GM19043 (cell line): ENCODE measurements around the gene TDRD9.

Source experiments
- ATAC-seq: cut with Tn5 transposase; IDR thresholded peaks from one replicate; pipeline ENCODE4 v1.9.1; 2021; ENCODE audit warnings: low read depth; ENCODE audit not compliant: unreplicated experiment

The TDRD9 gene

DNA sequence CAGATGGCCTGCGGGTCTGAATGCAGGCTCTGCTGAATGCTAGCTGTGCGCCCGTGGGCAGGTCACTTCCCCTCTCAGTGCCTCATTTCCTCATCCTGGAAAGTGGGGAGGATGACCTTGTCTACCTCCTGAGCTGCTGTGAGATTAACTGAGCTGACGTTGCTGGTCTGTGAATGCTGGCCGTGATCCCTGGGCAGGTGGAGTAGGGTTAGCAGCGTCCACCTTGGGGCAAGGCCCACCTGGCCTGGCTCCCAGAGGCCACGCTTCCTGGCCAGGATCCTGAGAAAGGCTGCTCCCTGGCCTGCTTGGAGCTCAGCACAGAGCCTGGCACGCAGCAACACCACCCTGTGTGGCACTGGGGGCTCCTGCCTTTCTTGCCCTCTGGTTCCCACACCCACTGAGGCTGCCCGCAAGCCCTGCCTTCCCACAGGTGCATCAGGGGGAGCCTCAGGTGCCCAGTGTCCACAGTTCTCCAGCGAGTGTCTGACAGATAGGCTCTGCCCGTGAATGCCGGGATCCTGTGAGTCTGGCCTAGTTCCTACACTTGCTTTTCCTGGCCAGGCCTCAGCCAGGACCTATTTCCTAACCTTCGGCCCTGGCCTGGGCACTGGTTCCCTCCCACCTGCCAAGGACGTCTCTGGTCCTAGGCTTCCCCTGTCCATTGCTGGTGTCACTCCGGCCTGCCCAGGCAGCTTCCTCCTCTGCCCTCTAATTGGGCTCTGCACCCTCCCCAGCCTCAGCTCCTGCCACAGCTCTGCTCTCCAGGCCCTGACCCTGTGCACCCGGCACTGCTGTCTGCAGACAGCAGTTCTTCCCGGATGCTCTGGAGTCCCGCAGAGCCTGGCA lies 37.2 kb upstream of the TDRD9 start:
- no peak for ATAC-seq

DNA sequence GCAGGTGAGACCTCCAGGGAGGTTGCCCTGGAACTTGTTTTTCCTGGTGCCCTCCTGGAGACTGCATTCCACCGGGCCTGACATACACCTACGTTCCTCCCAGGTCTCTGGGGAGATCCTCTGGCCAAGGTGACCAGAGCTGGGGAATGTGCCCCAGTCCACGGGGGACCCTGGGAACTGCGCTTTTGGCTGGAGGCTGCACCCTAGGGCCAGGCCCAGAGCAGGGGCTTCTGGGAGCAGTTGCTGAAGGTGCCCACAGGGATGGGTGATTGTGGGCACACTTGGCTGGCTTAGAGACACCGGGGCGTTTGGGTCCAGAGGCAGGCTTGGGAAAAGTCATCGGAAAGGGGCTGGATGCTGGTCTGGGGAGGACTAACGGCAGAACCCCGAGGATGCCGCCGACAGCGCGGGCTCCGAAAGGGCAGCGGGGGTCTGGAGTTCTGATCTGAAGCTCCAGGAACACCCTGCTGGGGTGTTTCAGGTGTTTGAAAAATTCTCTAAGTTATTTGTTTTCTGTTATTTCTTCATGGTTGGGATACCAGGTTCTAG lies 36.5 kb upstream of the TDRD9 start:
- no peak for ATAC-seq

DNA sequence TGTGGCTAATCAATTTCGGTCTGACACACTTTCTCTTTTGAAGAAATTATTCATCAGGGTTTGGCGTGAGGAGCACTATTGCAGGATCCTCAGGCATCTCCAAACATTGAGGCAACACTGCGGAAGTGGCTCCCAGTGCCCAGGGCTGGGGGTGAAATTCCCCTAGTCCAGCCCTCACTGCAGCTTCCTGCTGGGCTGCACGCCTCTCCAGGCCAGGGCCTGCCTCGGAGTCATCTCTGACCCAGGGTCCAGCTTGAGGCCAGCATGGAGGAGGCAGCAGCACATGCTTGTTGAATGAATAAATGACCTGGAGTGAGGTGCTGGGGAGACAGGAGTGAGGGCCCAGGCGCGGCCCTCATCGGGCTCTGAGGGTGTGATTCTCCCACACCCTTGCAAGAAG lies 36.0 kb upstream of the TDRD9 start:
- ATAC-seq, result no peak

DNA sequence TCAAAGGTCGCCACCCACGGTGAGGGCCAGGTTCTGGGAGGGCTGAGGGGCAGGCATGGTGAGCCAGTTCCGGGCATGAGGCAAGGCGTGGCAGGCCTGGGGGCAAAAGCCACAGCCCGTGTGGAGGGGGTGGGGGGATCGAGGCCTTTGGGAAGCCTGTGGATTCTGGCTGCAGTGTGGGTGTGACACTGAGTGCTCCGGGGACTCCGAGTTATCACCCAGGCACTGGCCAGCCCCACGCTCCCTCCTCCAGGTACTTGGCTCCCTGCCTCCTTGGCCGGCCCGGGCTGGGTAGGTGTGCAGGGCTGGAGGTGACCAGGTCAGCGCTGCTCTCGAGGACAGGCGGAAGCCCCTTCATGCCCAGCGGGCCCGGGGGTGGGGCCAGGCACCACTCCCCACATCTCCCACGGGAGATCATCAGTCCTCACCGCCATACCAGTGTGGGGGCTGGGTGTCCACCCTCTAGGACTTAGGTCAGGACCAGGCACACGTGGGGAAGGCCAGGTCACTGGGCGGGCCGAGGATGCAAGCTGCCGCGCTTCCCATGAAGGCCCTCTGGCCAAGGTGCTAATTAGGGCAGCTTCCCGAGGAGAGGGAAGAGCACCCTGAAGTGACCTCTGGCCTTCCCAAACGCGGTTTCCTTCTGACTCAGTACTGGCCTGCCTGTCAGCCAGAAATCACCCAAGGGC lies 34.1 kb upstream of the TDRD9 start:
- ATAC-seq, result no peak

DNA sequence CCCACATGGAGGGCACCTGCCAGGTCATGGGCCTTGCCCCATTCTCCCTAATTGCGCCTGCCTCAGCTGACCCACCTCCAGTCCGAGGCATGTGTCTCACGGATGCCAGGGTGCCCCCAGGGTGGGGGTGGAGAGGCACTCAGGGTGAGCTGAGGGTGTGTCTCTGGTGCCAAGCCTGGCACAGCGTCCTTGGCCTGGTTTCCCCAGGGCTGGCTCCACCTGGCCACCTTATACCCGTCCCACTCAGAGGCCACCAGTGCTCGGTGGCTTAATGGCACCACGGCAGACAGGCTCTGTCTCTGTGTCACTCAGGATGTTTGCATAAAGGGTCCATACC lies 33.6 kb upstream of the TDRD9 start:
- ATAC-seq, result no peak

DNA sequence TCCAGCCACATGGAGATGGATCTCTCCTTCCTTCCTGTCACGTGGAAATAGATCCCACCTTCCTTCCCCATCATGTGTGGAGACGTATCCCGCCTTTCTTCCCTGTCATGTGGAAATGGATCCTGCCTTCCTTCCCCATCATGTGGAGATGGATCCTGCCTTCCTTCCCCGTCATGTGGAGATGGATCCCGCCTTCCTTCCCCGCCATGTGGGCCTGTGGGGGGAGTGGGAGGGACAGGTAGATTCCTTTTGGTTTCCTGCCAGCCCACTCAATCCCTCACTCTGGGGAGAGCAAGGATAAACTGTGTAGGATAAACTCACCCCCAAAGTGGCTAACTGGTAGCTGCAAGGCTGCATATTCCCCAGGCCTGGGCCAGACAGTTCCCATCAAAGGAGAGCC lies 31.7 kb upstream of the TDRD9 start:
- no peak for ATAC-seq

DNA sequence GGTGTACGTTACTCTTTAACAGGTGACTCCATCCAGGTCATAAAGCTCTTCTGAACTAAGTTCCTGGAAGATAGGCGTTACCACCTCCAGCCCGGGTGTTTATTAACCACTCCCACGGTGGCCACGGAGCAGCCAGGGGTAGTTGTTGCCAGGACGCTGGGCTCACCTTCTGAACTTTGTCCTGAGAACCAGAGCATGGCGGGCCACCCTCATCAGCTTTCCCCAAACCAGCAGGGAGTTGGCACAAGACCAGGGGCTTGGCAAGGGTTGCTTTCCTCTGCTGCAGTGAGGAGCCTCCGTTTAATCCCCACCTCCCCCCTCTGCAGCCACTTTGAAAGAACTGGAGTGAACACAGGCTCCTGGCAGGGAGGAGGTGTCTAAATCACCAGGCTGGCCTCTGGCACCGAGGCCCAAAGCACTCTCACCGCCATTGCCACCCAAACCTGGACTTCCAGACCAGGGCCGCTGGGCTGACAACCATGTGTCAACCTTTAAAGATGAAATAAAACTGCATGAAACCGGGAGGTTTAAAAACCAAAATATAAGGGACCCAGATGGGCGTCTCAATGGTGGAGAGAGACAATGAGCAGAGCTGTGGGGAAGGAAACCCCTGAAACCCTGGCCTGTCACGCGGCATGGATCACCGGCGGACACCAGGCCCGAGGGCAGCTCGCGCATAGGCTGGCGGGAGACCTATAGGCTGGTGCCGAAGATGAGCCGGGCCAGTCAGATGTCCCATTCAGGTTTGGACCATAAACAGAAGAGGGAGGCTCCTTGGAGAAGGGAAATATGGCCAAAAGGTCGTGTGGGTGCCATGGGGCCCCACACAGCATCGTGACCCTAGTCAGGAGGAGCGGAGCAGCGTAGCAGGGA lies 30.9 kb upstream of the TDRD9 start:
- no peak for ATAC-seq

DNA sequence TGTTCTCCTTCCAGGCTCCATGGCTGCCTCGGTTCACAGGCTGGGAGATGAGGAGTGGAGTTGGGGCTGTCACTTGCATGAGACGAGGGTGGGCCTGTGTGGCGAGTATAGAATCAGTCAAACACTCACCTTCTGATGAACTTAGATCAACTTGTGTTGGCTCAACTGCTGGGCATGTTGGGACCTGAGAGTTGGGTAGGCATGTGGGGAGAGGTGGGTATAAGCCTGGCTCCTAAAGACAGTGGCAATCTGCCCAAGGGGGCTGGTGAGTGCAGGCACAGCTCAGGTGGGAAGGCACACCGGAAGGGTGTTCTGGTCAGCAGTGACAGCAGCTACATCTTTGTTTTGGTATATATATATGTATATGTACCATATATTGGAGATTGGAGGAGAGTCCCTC lies 30.1 kb upstream of the TDRD9 start:
- ATAC-seq, result no peak

DNA sequence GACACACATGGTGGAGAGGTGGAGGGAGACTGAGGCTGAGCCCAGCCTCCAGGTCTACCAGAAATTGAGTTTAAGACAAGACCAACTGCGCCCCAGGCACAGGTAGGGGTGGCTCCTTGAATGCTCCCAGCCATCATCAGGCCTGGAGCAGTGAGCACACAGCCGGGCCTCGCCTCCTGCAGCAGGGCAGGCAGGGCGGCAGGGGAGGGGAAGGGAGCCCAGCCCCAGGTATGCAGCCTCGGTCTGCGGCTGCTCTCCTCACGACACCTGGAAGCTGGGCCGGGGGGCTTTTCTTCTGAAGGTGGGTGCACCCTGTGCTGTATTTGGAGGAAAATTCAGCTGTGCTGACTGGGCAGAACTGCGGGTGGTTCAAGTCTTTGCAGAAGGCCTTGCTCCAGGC lies 29.5 kb upstream of the TDRD9 start:
- no peak for ATAC-seq

DNA sequence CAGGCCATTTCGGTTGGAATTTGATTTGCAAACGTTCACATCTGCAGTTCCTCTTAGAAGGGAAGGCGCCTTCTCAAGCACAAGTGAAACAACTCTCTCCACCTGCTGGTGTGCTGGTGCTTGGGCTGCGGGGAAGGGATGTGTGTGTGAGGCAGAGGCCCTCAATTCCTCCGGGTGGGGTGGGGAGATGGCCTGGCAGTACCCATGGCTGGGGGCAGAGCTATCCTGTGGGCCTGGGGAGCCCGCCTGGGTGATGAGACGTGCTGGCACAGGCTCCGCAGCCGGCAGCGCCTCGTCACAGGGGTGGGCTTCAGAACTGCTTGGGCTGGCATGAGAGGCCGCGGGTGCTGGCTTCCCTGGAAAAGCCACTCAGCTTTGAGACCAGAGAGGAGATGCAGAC lies 28.9 kb upstream of the TDRD9 start:
- no peak for ATAC-seq

DNA sequence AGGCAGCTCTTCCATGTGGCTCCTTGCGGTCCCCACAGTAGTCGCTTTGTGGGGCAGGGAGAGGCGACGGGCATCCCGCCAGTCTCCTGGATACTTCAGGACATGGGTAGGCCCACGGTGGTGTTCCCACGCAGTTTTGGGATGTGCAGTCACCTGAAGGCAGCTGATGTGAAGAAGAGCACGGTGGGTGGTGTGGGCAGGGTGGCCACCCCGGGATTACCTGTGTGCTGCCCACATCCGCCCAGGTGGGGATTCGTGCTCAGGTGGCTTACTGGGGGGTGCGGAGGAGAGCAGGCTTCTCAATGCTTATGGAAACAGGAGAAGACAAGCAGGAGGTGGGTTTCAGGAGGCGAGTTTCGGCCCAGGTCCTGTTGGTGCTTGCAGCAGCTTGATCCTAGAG lies 28.4 kb upstream of the TDRD9 start:
- no peak for ATAC-seq

DNA sequence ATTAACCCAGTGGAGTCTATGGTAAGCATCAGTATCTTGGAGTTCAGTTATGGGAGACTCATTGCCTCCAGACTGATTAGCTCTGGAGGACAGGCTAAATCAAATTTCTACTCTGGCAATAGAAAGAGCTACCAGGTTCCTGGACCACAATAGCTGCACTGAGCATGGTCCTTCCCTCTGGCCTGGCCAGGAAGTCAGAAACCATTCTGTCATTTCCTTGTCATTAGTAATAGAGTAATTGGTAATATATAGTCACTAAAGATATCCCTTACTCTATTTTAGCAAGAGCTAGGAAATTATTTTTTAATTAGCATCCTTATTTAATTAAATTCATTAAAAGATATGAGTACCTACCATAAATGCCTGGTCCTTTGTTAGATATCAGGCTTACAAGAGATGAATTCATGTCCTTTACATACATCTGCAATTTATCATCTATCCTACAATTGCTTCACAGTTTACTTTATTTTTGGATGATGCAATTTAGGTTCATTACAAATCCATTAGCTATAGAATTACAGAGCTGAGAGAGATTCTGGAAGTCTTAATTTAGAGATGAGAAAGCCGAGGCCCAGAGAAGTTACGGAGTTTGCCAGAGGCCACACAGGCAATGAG lies 23.7 kb upstream of the TDRD9 start:
- no peak for ATAC-seq

DNA sequence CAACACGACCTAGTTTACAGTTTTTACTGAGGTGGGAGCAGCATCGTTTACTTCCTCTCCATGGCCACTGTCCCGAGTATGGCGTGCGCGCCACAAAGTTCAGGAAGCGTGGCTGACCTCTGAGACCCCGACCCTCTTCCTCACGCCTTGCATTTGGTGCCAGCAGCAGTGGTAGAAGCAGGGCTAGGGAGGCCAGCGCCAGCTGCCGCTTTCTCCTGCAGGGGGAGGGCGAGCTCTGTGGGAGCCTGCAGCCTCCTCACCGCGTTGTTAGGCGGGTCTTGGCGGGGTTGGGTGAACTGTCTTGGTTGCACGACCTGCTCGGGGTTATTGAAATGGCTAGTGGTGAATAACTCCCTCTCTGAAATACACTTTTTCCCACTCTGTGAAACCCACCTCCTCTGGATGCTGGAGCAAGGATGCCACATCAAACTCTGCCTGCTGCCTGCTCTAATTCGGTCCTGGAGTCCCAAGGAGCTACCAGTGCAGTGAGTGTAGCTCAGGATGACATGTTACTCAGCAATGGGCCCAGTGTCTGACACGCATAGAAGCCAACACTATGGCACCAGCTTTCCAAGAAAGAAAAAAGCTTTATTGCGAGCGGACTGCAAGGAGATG lies 22.3 kb upstream of the TDRD9 start:
- ATAC-seq, result no peak

DNA sequence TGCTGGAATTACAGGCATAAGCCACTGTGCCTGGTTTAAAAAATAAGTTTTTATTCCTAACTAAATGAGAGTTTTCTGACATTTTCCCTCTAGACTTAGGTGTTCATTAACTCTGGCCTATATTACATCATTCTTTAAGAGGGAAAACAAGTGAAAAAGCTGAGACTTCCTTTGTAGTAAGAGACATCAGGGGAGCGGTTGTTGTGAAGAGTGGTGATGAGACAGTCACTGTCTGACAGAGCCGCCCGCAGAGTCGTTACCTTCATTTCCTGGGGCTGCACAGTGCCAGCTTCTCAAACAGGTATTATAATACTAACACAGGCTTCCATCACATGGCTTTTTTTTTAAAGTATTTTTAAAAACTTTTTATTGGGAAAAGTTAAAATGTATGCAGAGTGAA lies 19.7 kb upstream of the TDRD9 start:
- no peak for ATAC-seq

DNA sequence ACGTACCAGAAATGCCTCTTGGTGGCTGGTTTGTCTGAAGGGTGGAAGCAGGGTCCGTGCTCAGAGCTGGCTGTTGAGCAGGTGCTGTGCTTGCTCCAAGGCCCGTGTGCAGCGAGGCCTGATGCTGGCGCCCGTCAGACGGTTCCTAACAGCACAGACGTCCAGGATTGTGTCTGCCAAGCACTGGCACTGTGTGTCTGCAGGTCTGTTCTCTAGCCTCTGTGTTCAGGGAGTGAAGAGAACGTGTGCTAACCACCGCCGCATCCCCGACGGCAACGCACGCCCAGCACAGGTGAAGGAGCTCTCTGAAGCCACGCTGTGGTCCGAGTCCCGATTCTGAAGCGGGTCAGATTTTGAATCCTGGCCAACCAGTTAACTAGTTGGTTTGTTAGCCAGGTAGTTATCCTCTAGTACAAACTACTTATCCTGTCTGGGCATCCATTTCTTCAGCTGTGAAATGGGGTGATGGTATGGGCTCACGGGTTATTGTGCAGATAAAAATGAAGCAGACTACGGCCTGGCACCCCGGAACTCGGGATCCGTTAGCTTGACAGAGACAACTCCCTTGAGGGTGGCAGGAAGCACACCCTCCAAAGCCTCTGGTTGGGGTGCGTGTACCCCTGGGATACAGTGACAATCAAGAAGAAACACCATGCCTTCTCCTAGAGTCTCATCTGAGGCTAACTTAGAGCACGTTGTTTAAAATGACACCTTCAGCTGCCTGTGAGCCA lies 18.6 kb upstream of the TDRD9 start:
- no peak for ATAC-seq

DNA sequence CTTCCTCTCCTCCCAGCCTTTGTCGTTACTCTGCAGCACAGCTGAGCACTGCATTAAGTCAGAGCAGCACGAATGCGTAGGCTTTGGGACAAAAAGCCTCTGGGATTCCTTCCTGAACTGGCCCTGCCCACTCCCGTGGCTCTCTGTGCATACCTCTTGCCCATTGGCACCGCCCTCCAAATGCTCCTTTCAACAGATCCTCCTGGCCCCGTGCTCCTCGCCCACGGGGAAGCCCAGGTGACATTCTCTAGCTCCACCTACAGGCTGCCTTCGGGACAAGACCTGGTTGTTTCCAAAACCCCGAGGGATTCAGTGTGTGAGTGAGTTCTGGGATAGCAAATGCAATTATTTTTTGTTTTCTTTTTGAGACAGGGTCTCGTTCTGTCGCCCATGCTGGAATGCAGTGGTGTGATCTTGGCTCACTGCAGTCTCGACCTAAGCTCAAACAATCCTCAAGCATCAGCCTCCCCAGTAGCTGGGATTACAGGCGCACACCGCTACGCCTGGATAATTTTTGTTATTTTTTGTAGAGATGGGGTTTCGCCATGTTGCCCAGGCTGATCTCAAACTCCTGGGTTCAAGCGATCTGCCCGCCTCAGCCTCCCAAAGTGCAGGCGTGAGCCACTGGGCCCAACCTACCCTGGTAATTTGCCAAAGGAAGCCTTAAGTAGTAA lies 17.9 kb upstream of the TDRD9 start:
- ATAC-seq, result no peak

DNA sequence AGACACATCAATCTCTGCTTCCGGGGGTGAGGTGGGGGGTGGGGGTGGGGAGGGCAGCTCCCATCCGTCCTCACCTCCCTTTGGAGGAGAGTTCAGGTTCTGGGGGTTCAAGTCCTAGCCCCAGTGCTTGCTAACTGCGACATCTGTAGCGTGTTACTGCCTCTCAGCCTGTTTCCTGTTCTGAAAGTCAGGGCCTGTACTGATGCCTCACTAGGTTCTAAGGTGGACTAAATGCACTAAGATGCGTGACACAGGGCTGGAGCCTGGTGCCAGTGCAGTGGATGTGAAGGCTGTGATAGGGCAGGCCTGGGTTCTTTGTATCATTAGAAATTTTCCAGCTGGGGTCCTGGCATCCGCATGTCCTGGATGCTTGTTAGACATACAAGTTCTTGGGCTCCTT lies 17.3 kb upstream of the TDRD9 start:
- ATAC-seq, result no peak

DNA sequence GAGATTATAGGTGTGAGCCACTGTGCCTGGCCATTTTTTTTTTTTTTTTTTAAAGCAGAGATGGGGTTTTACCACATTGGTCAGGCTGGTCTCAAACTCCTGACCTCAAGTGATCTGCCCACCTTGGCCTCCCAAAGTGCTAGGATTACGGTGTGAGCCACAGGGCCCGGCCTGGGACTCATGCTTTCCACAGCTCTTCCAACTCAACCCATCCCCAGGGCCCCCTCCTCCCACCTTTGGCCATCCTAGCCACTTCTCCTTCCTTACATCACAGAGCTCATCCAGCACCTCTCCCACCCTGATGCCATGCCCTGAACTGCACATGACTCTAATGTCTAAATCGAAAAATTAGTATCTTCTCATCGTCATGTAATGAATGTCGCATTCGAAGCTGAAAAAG lies 12.6 kb upstream of the TDRD9 start:
- ATAC-seq, result no peak

DNA sequence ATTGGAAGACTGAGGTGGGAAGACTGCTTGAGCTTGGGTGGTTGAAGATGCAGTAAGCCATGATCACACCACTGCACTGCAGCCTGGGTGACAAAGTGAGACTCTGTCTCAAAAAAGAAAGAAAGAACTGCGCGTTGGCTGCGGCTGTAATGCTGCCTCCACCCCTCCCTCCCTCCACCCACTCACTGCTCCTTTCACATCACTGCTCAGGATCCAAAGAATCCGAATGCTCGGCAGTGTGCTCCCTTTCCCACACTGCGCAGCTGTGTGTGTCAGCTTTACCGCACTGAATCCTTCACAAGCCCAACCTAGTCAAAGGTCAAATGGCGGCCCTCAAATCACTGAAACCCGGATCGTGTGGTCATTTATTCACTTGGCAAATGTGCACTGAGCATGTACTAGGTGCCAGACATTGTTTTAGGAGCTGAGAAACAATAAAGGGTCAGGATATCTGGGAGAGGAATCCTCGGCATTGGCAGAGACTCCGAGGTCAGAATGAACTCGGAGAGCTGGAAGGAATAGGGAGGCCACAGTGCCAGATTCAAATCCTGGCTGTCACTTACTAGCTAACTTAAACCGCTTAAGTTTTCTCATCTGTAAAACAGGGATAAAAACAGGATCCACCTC lies 11.5 kb upstream of the TDRD9 start:
- no peak for ATAC-seq
